HepG2 (cell line): ENCODE data around the gene TNFSF15. TPM values are rescaled to one million over a fixed set of nuclear protein-coding genes. Genes with fewer than 3 reads are reported as not detected.

Experiments
- ATF2 ChIP-seq: sonication (generic); formaldehyde crosslinking; IDR thresholded peaks from 2 replicates; pipeline ENCODE4 v1.4.0; 2020; ENCODE audit warnings: missing genetic modification reagents
- CREBL2 ChIP-seq: sonication (generic); formaldehyde crosslinking; IDR thresholded peaks from 2 replicates; pipeline ENCODE4 v1.8.1; 2023; ENCODE audit warnings: missing genetic modification reagents, mild to moderate bottlenecking, borderline replicate concordance
- ELF3 ChIP-seq: IDR thresholded peaks from 2 replicates; pipeline ENCODE4 v1.6.1; 2016; ENCODE audit warnings: missing genetic modification reagents, missing compliant biosample characterization
- FOXK2 ChIP-seq: fragments of 450-650 bp; IDR thresholded peaks from 2 replicates; pipeline ENCODE4 v1.6.1; 2016
- HMGXB3 ChIP-seq: sonication (generic); formaldehyde crosslinking; IDR thresholded peaks from 2 replicates; pipeline ENCODE4 v1.4.0; 2020; ENCODE audit warnings: missing genetic modification reagents, borderline replicate concordance
- HNF1A ChIP-seq, 2 experiments: sonication (generic) in 1 of 2; formaldehyde crosslinking in 1 of 2; IDR thresholded peaks; 2 replicates each; pipeline versions ENCODE4 v1.4.0 to v1.6.1; 2016 to 2020; ENCODE audit warnings: borderline replicate concordance in 1 of 2, low read depth in 1 of 2, mild to moderate bottlenecking in 1 of 2, missing genetic modification reagents in 1 of 2
- IRX3 ChIP-seq: sonication (generic); formaldehyde crosslinking; IDR thresholded peaks from 2 replicates; pipeline ENCODE4 v1.8.1; 2023; ENCODE audit warnings: mild to moderate bottlenecking, low read depth, missing genetic modification reagents, borderline replicate concordance
- NR0B2 ChIP-seq: sonication (generic); formaldehyde crosslinking; IDR thresholded peaks from 2 replicates; pipeline ENCODE4 v1.4.0; 2020; ENCODE audit warnings: mild to moderate bottlenecking, missing genetic modification reagents
- NR2F1 ChIP-seq, 2 experiments: fragments of 450-650 bp in 1 of 2; formaldehyde crosslinking in 1 of 2; IDR thresholded peaks; 2 replicates each; pipeline versions ENCODE4 v1.5.0 to v1.6.1; 2016 to 2020; ENCODE audit warnings: mild to moderate bottlenecking in 1 of 2, missing compliant biosample characterization in 1 of 2, missing genetic modification reagents in 1 of 2, moderate library complexity in 1 of 2
- RXRA ChIP-seq: sonication (generic); formaldehyde crosslinking; IDR thresholded peaks from 2 replicates; pipeline ENCODE4 v1.5.1; 2020; ENCODE audit warnings: missing genetic modification reagents
- ZC3H4 ChIP-seq: sonication (generic); formaldehyde crosslinking; IDR thresholded peaks from 2 replicates; pipeline ENCODE4 v1.4.0; 2020; ENCODE audit warnings: missing genetic modification reagents, borderline replicate concordance
- ZNF121 ChIP-seq: sonication (generic); formaldehyde crosslinking; IDR thresholded peaks from 2 replicates; pipeline ENCODE4 v1.5.0; 2020; ENCODE audit warnings: mild to moderate bottlenecking, missing genetic modification reagents
- ZNF17 ChIP-seq: sonication (generic); formaldehyde crosslinking; IDR thresholded peaks from 2 replicates; pipeline ENCODE4 v1.5.0; 2020; ENCODE audit warnings: mild to moderate bottlenecking, missing genetic modification reagents
- ZNF24 ChIP-seq: fragments of 450-650 bp; IDR thresholded peaks from 2 replicates; pipeline ENCODE4 v1.6.1; 2017; ENCODE audit warnings: antibody characterized with exemption, mild to moderate bottlenecking
- ZNF383 ChIP-seq: sonication (generic); formaldehyde crosslinking; IDR thresholded peaks from 2 replicates; pipeline ENCODE4 v1.4.0; 2020; ENCODE audit warnings: missing genetic modification reagents, mild to moderate bottlenecking, borderline replicate concordance
- ZNF460 ChIP-seq: sonication (generic); formaldehyde crosslinking; IDR thresholded peaks from 2 replicates; pipeline ENCODE4 v1.5.1; 2020; ENCODE audit warnings: missing genetic modification reagents, mild to moderate bottlenecking, borderline replicate concordance
- ZNF616 ChIP-seq: sonication (generic); formaldehyde crosslinking; IDR thresholded peaks from 2 replicates; pipeline ENCODE4 v1.5.0; 2020; ENCODE audit warnings: low read depth, mild to moderate bottlenecking, missing genetic modification reagents
- polyA plus RNA-seq, 8 experiments: library from polyadenylated mRNA; depleted of rRNA in 3 of 8; stranded (reverse) in 7 of 8; unstranded in 1 of 8; fragments of >200 nt; fragmentation: Illumina TruSeq in 4 of 8; extraction: Trizol in 4 of 8; gene quantifications; 2 replicates each; pipeline versions ENCODE4 v1.2.1 to v1.2.3, GENCODE V29; 2011 to 2016; ENCODE audit warnings: low read depth in 4 of 8, missing spikeins in 1 of 8, mixed read lengths in 1 of 8; ENCODE audit not compliant: insufficient read depth in 1 of 8
- total RNA-seq, 5 experiments: library from RNA; depleted of rRNA; stranded (reverse); fragments of >200 nt; fragmentation: Illumina TruSeq; extraction: Trizol; gene quantifications; 2 replicates each; pipeline ENCODE4 v1.2.3, GENCODE V29; 2016; ENCODE audit warnings: low read depth in 1 of 5
- TF ChIP-seq, protein P1 (sequence below): sonication (generic); formaldehyde crosslinking; IDR thresholded peaks from 2 replicates; pipeline ENCODE4 v1.4.0; 2020; ENCODE audit warnings: missing genetic modification reagents, low read depth, mild to moderate bottlenecking, borderline replicate concordance

Gene TNFSF15
- total and polyA plus RNA-seq, 2 of the 13 experiments (the other 11 are each of a cell fraction or from before 2014, with no cell fraction given), result 0.02 to 0.03 TPM

GRCh38 chr9:114799441-114799840 lies 6.4 kb downstream of the TNFSF15 start (continued):
- TF ChIP-seq NR2F1 (CRISPR knock-in tag; IDR thresholded peaks at IDR 0.05) (peak; percentile 22 to 66; a peak in 2 of 4 replicates), HNF1A (IDR thresholded peaks at IDR 0.05; ENCODE audit: low read depth) (no peak), HNF1A (CRISPR knock-in tag; IDR thresholded peaks at IDR 0.05; ENCODE audit: borderline replicate concordance) (no peak), ZNF383 (CRISPR knock-in tag) (no peak), ZNF616 (CRISPR knock-in tag) (no peak), ZC3H4 (CRISPR knock-in tag) (no peak), HMGXB3 (CRISPR knock-in tag) (no peak), ZNF121 (CRISPR knock-in tag) (no peak), NR0B2 (CRISPR knock-in tag) (no peak), IRX3 (CRISPR knock-in tag) (no peak), ZNF17 (CRISPR knock-in tag) (no peak), ZNF24 (no peak), ZNF460 (CRISPR knock-in tag) (no peak), CREBL2 (CRISPR knock-in tag) (no peak), ATF2 (CRISPR knock-in tag) (no peak), RXRA (CRISPR knock-in tag) (peak; percentile 53; the same call in 1 of the 2 replicates), ELF3 (CRISPR knock-in tag) (no peak), FOXK2 (no peak)
- TF ChIP-seq, protein P1, sequence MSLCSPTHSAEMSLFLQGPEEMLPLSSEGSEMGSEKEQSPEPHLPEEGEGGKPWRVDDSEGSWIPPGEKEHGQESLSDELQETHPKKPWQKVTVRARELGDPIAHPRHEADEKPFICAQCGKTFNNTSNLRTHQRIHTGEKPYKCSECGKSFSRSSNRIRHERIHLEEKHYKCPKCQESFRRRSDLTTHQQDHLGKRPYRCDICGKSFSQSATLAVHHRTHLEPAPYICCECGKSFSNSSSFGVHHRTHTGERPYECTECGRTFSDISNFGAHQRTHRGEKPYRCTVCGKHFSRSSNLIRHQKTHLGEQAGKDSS (CRISPR knock-in tag), result no peak
